AML-193 (cell line): Measurements from ENCODE around the gene ZNF557.
A peak's percentile ranks its signal among the peaks of the same experiment; 100 is the strongest.

Experiments
- DNase-seq, 2 experiments: peaks; one replicate each; lab custom pipeline; 2025; lab: John Stamatoyannopoulos, UW

Gene ZNF557

GRCh38 chr19:7074705-7075282, 5.3 kb downstream of the ZNF557 start:
- no peak for DNase-seq

GRCh38 chr19:7076151-7076550, 6.6 kb downstream of the ZNF557 start:
- no peak for DNase-seq

GRCh38 chr19:7078008-7078407, 8.5 kb downstream of the ZNF557 start:
- DNase-seq, result no peak

- DNase-seq, result no peak
These were observed 13.8 kb downstream of the ZNF557 start for GRCh38 chr19:7083076-7083956.

- no peak for DNase-seq
These were observed 19.5 kb downstream of the ZNF557 start for GRCh38 chr19:7088999-7089398.

- DNase-seq, result no peak
These were observed 28.6 kb downstream of the ZNF557 start for GRCh38 chr19:7098096-7098495.

- DNase-seq, result peak; percentile 90 to 99
These were observed 29.4 kb downstream of the ZNF557 start for GRCh38 chr19:7098701-7099596.

GRCh38 chr19:7099597-7099921, 30.1 kb downstream of the ZNF557 start:
- no peak for DNase-seq

- DNase-seq, result no peak
These were observed 32.2 kb downstream of the ZNF557 start for GRCh38 chr19:7101498-7102253.

GRCh38 chr19:7104747-7105447, 35.4 kb downstream of the ZNF557 start:
- DNase-seq, result no peak

GRCh38 chr19:7106711-7107657, 37.5 kb downstream of the ZNF557 start:
- no peak for DNase-seq

GRCh38 chr19:7109678-7110289, 40.3 kb downstream of the ZNF557 start:
- no peak for DNase-seq

- no peak for DNase-seq
These were observed 43.2 kb downstream of the ZNF557 start for GRCh38 chr19:7112675-7113074.

GRCh38 chr19:7113233-7113632, 43.7 kb downstream of the ZNF557 start:
- no peak for DNase-seq

GRCh38 chr19:7115721-7116120, 46.2 kb downstream of the ZNF557 start:
- DNase-seq, result no peak

- no peak for DNase-seq
These were observed 47.7 kb downstream of the ZNF557 start for GRCh38 chr19:7117248-7117647.

- no peak for DNase-seq
These were observed 50.1 kb downstream of the ZNF557 start for GRCh38 chr19:7119582-7119981.

- no peak for DNase-seq
These were observed 51.0 kb downstream of the ZNF557 start for GRCh38 chr19:7120499-7120898.

GRCh38 chr19:7122701-7123100, 53.2 kb downstream of the ZNF557 start:
- DNase-seq, result no peak

GRCh38 chr19:7124782-7125181, 55.3 kb downstream of the ZNF557 start:
- DNase-seq, result no peak
